Measurements from ENCODE around the gene TRAK1.

TRAK1 gene

GRCh38 chr3:42198709-42199108 lies 107.6 kb downstream of the TRAK1 start:
- no peak for DNase-seq (ENCODE audit: low read depth in 1 of 2, low spot score in 1 of 2)

DNA sequence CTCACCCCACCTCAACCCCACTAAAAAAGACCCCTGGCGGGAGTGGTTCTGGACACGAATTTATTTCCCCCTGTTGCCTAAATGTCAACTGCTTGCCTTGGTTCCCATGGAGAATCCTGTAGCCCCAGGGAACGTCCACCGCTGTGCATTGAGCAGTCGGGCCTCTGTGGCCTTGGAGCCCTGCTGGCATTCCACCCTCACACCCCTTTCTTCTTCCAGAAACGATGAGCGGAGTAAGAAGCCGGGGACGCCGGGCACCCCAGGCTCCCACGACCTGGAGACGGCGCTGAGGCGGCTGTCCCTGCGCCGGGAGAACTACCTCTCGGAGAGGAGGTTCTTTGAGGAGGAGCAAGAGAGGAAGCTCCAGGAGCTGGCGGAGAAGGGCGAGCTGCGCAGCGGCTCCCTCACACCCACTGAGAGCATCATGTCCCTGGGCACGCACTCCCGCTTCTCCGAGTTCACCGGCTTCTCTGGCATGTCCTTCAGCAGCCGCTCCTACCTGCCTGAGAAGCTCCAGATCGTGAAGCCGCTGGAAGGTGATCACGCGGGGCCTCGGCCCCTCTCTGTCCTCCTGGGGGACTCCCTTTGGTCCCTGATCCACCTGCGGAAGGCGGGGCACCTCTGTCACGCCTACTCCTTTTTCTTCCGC lies 111.2 kb downstream of the TRAK1 start:
- no peak for DNase-seq (ENCODE audit: low read depth in 1 of 2, low spot score in 1 of 2)

- DNase-seq (ENCODE audit: low read depth in 1 of 2, low spot score in 1 of 2): no peak
Measured at GRCh38 chr3:42204867-42205599, 113.9 kb downstream of the TRAK1 start.

DNA sequence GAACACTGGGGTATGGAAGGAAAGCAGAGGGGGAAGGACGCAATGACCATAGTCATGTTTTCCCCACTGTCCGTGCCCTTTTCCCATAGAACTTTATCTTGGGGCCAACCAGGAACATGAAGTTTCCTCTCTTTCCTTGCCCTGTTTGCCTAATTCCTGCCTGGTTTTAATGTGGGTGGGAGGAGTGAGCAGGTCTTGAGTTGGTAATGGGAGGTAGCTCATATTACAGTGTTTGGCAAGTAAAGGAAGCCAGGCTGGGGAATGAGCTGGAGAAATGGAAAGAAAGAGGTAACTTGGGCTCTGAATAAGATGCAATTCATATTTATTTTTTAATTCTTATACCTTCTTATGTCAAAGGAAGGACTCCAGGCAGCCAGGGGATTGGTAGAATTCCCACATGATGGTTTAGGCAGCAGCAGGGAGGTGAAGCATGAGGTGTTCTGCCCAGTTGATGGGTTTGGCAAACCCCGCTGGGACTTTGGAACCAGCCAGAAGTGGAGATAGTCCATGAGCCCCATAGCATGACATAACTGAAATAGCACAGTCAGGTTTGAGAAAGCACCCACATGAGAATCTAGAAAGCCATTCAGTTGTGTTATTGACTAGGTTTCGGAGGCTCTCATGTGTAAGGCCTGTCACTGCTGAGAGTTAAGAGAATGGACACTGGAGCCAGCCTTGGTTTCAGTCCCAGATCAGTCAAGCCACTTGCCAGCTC lies 114.8 kb downstream of the TRAK1 start:
- no peak for DNase-seq (ENCODE audit: low read depth in 1 of 2, low spot score in 1 of 2)

- no peak for DNase-seq (ENCODE audit: low read depth in 1 of 2, low spot score in 1 of 2)
Measured at GRCh38 chr3:42209917-42210316, 118.8 kb downstream of the TRAK1 start.

DNA sequence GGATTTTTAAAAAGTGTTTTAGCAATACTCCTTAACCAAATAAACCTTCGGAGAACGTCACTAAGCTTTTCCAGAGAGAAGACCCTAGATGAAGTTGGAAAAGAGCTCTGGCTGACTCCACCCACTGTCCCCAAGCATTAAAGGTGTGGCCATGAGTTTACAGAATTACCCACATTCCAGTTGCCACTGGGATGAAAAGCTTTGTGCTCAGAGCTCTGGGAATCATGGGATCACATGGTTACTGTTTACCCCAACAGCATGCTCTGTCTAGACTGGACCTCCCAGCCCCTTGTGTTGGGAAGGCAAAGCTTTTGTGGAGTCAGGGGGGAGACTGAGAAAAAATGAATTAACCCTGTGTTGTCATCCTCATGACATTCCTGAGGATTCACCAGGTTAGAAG lies 119.6 kb downstream of the TRAK1 start:
- DNase-seq (ENCODE audit: low read depth in 1 of 2, low spot score in 1 of 2): no peak

DNA sequence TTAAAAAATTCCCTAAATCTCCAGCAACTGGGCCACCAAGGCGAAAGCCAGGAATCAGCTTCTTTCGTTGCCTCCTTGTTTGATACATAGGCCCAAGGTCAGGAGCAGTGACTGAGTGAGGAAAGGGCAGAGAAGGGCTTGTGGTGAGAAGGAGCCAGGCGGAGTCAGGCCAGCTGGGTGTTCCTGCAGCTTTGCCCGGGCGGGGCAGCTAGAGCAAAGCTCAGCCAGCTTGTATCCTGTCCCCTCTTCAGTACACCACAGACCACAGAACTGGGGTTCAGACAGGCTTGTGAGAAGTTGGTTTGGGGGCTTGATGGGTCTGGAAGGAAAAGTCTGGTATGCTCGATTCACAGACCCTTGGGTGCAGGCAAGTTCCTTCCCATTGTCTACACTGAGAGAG lies 122.3 kb downstream of the TRAK1 start:
- no peak for DNase-seq (ENCODE audit: low read depth in 1 of 2, low spot score in 1 of 2)

DNA sequence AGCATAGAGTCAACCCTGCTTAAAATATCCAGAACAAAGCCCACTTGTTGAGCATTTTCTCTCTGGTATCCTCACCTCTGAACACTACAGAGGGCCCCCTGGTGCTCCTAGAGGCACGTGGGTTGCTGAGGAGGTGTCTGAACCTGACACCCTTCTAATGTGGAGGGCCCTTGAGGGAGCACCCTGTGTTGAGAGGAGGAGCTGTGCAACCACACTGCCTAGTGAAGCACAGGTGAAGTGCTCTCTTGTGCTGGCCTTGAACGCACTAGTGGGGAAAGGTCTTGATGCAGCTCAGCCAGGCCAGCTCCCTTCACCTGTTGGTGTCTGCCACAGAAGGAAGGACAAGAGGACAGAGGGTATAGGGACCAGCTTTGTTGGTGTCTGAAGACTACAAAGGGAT lies 122.9 kb downstream of the TRAK1 start:
- DNase-seq (ENCODE audit: low read depth in 1 of 2, low spot score in 1 of 2): no peak

DNA sequence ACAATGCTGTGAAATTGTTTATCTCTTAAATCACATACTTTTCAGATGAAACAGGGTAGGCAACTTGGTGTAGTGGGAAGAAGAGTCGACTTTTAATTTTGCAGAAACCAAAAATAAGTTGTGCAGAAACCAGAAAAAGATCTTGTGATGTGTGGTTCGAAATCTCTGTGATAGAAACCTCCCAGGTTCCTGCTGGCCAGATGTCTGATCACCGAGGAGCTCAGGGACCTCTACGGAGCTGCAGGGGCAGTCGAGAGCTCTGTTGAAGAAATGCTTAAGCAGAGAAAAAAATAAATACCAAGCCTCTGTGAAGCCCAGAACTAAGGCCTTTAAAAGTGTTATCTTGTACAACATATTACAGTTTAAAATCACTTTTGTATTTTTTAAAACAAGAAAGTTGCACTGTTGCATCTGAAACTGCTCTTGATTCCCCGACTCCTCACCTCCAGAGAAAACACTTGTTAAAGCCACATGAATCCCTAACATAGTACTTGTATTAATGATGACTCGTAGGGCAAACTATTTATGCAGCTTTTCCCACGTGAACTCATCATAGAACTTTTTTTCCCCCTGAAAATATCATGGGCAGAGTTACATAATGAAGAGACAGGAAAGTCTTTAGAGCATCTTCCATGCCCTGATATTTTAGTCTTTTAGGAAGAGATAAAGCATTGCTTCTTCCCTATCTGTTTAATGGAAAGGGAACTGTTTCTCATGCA lies 123.6 kb downstream of the TRAK1 start:
- no peak for DNase-seq (ENCODE audit: low read depth in 1 of 2, low spot score in 1 of 2)

- no peak for DNase-seq (ENCODE audit: low read depth in 1 of 2, low spot score in 1 of 2)
Measured at GRCh38 chr3:42216302-42216701, 125.1 kb downstream of the TRAK1 start.

DNA sequence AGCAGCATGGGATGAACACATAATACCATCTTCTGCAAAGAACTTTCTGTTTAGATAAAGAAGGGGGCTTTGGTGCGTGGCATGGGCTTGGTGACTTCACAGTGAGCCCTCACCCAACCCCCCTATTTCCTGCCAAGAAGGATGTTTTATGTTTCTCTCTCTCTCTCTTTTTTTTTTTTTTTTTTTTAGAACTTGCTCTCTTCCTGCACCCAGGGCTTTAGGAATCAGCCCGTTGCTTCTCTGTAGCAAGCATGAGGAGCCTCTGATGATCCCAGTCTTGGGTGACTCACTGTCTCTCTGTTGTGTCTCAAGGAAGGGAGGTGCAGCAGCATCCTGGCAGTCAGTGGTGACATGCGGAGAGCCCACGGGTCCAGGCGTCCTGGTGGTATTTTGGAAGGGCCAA lies 125.8 kb downstream of the TRAK1 start:
- no peak for DNase-seq (ENCODE audit: low read depth in 1 of 2, low spot score in 1 of 2)

DNA sequence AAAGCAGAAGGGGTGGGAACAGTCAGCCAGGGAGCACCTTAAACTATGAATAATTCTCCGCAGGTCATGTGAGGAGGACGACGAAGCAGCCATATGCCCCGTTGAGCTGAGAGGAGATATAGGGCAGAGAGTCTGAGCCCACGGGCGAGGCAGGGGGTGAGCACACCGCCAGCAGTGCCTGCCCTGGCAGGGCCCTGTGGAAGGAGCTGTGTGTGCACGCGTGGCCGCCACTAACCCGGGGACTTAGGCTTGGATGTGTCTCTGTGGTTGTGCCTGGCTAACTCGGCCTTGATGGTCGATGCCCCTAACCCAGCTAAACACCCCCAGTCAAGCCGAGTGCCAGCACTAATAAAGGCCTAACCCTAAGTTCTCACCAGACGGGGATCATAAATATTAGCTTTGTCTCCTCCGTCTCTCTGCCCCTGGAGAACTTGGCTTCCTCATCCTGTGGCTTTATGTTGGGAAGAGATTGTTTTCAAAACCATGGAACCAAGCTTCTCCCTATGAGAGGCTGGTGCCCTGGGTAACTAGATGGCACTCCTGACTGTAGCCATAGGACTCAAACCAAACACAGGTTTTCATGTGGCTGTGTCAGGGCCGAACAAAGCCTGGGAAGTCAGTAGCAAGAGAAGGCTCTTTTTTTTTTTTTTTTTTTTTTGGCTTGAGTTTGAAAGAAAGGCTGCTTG lies 129.4 kb downstream of the TRAK1 start:
- DNase-seq (ENCODE audit: low read depth in 1 of 2, low spot score in 1 of 2): no peak

- no peak for DNase-seq (ENCODE audit: low read depth in 1 of 2, low spot score in 1 of 2)
Measured at GRCh38 chr3:42222942-42223693, 132.0 kb downstream of the TRAK1 start.

GRCh38 chr3:42224178-42224577 lies 133.0 kb downstream of the TRAK1 start:
- no peak for DNase-seq (ENCODE audit: low read depth in 1 of 2, low spot score in 1 of 2)

GRCh38 chr3:42224658-42225421 lies 133.7 kb downstream of the TRAK1 start:
- DNase-seq (ENCODE audit: low read depth in 1 of 2, low spot score in 1 of 2): no peak

DNA sequence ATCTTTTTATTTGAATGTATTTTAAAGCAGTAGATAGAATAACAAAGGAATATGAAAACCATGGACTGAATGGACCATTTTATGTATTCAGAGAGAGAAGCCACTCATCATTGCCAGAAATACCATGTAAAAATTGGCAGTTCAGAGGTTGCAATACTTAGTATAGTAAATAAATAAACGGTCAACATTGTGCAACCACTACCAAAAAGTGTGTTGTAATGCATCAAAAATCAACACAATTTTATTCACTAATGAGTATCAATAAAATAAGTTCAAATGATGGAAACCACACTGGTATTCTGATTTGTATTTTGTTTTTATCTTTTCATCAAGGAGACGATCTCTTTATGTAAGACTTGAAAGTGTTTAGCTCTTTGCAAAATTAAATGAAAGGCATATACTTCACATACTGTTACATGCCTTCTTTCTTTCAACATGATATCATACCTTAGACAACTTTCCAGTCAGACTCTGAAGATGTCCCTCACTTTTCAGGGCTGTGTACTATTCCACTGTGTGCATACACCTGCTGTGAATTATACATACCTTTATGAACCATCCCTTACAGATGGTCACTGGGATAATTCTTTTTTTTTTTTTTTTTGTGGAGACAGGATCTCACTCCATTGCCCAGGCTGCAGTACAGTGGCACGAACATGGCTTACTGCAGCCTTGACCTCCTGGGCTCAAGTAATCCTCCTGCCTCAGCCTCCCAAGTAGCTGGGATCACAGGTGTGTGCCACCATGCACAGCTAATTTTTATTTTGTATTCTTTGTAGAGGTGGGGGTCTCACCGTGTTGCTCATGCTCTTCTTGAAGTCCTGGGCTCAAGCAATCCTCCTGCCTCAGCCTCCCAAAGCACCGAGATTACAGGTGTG lies 134.6 kb downstream of the TRAK1 start:
- no peak for DNase-seq (ENCODE audit: low read depth in 1 of 2, low spot score in 1 of 2)

GRCh38 chr3:42226470-42227425 lies 135.6 kb downstream of the TRAK1 start:
- DNase-seq (ENCODE audit: low read depth in 1 of 2, low spot score in 1 of 2): no peak

- DNase-seq (ENCODE audit: low read depth in 1 of 2, low spot score in 1 of 2): no peak
Measured at GRCh38 chr3:42228796-42229195, 137.6 kb downstream of the TRAK1 start.
